Sigmoid colon (tissue), 7 donors: ENCODE measurements around the gene LARP1. TPM values are rescaled to one million over a fixed set of nuclear protein-coding genes. Genes with fewer than 3 reads are reported as not detected.
A peak's percentile ranks its signal among the peaks of the same experiment; 100 is the strongest.
"Not testable (repeated sequence)": the region's sequence is repeated elsewhere in the genome, so short reads cannot be mapped to it uniquely, and the experiment has no call there.

Experiments used
- DNase-seq: peaks from one replicate; pipeline ENCODE4 v3.0.0-alpha.2; 2019
- H3K27ac ChIP-seq, 4 donors: fragments of 200-600 bp; sonication (generic); one replicate each; pipeline ENCODE4 v1.5.1; 2016 to 2019; ENCODE audit warnings: mild to moderate bottlenecking in 1 of 4
- H3K27me3 ChIP-seq, 3 donors: fragments of 200-600 bp; sonication (generic); one replicate each; pipeline ENCODE4 v1.5.1; 2019; ENCODE audit warnings: mild to moderate bottlenecking in 1 of 3
- H3K36me3 ChIP-seq, 4 donors: fragments of 200-600 bp; sonication (generic); one replicate each; pipeline ENCODE4 v1.5.1; 2016 to 2019
- H3K4me1 ChIP-seq, 4 donors: fragments of 200-600 bp; sonication (generic); one replicate each; pipeline ENCODE4 v1.5.1; 2017 to 2019
- H3K4me3 ChIP-seq, 4 donors: fragments of 200-600 bp; sonication (generic); one replicate each; pipeline ENCODE4 v1.5.1; 2017 to 2019; ENCODE audit warnings: mild to moderate bottlenecking in 2 of 4, moderate library complexity in 1 of 4
- H3K9me3 ChIP-seq, 4 donors: fragments of 200-600 bp in 3 of 4; sonication (generic) in 3 of 4; one replicate each; pipeline versions ENCODE4 v1.5.1 to v1.6.1; 2013 to 2019
- CTCF ChIP-seq, 4 experiments: fragments of 450-650 bp in 3 of 4; fragments of 200-600 bp in 1 of 4; IDR thresholded peaks; one replicate each; pipeline ENCODE4 v1.5.1; 2016 to 2019; ENCODE audit warnings: antibody characterized with exemption in 4 of 4, mild to moderate bottlenecking in 3 of 4, moderate library complexity in 2 of 4
- EP300 ChIP-seq, 4 donors: sonication (generic); formaldehyde crosslinking; IDR thresholded peaks; one replicate each; pipeline ENCODE4 v1.6.1; 2017; ENCODE audit warnings: antibody characterized with exemption in 4 of 4
- POLR2A ChIP-seq, 2 donors: fragments of 450-650 bp; IDR thresholded peaks; one replicate each; pipeline ENCODE4 v1.6.1; 2016; ENCODE audit warnings: antibody characterized with exemption in 2 of 2, mild to moderate bottlenecking in 2 of 2, moderate library complexity in 2 of 2
- POLR2AphosphoS5 ChIP-seq, 4 donors: sonication (generic); formaldehyde crosslinking; IDR thresholded peaks; one replicate each; pipeline ENCODE4 v1.6.1; 2017; ENCODE audit warnings: antibody characterized with exemption in 4 of 4
- WGBS, 2 donors: extraction: QIAGEN DNeasy Blood & Tissue Kit; methylation state at CpG; one replicate each; pipeline ENCODE4 v1.1.7; 2013; 5-methylcytosine and 5-hydroxymethylcytosine counted together
- intact Hi-C: fragments of 100-400 bp; cut with DNase I; formaldehyde crosslinking; loops from one replicate; pipeline ENCODE4 v1.15.1; 2023
- polyA plus RNA-seq, 3 donors: library from polyadenylated mRNA; stranded (reverse); fragments of 200-250 nt; gene quantifications; one replicate each; pipeline ENCODE4 v1.2.3, GENCODE V29; 2013
- total RNA-seq, 4 donors: library from RNA; depleted of rRNA; stranded (reverse); fragments of >200 nt; gene quantifications; one replicate each; pipeline ENCODE4 v1.1.0, GENCODE V29; 2016
- donor health status: healthy with polysubstance abuse.
- donor health status: Bipolar disorder and iron deficiency.
- donor health status: healthy.

LARP1 gene
- total and polyA plus RNA-seq, 7 donors: 10.2 to 97.8 (median 49.0) TPM

- no peaks in the 10 kb centered on the region for H3K27me3 ChIP-seq
- WGBS, 2 donors: 89 to 91% methylated on average over 7 of the region's 7 CpGs
- peak; percentile 52 for DNase-seq
- H3K9me3 ChIP-seq: no peaks in the 10 kb centered on the region
- TF ChIP-seq POLR2AphosphoS5 (IDR thresholded peaks at IDR 0.05): no peak
- no peak for TF ChIP-seq POLR2A (IDR thresholded peaks at IDR 0.05)
- no peak for TF ChIP-seq EP300 (IDR thresholded peaks at IDR 0.05)
- TF ChIP-seq CTCF (IDR thresholded peaks at IDR 0.05): no peak
- peak overlapping the region in 3 of 4 donors; percentile 82 to 88 (median 85) for H3K27ac ChIP-seq
- intact Hi-C loops: no loop called here
- no peak overlapping the region for H3K4me3 ChIP-seq
- peaks cover 0 to 38% (median 21%) of the 10 kb centered on the region in 4 donors for H3K4me1 ChIP-seq
- peaks cover 16 to 54% (median 20%) of the 10 kb centered on the region in 4 donors for H3K36me3 ChIP-seq
Observed at GRCh38 chr5:154831451-154831850, 76.3 kb downstream of the LARP1 start.

- WGBS, 2 donors: 97 to 98% methylated on average over 3 of the region's 3 CpGs
- H3K9me3 ChIP-seq, DNase-seq, H3K4me3 ChIP-seq, H3K27me3 ChIP-seq, intact Hi-C loops: not testable (repeated sequence)
- peaks cover 16 to 53% (median 20%) of the 10 kb centered on the region in 4 donors for H3K36me3 ChIP-seq
- peaks cover 0 to 41% (median 26%) of the 10 kb centered on the region in 4 donors for H3K4me1 ChIP-seq
- H3K27ac ChIP-seq: peak overlapping the region in 3 of 4 donors; percentile 82 to 88 (median 85)
Observed at GRCh38 chr5:154832804-154833203, 77.6 kb downstream of the LARP1 start.

GRCh38 chr5:154834053-154834452 lies 78.9 kb downstream of the LARP1 start:
- peak overlapping the region in 3 of 4 donors; percentile 82 to 88 (median 85) for H3K27ac ChIP-seq
- peak overlapping the region in 3 of 4 donors; percentile 38 to 44 (median 42) for H3K4me3 ChIP-seq
- 76 to 84% methylated on average over 1 of the region's 1 CpG for WGBS, 2 donors
- DNase-seq: no peak
- no peaks in the 10 kb centered on the region for H3K27me3 ChIP-seq
- peaks cover 0 to 46% (median 29%) of the 10 kb centered on the region in 4 donors for H3K4me1 ChIP-seq
- H3K36me3 ChIP-seq: peaks cover 11 to 50% (median 19%) of the 10 kb centered on the region in 4 donors
- no peak for TF ChIP-seq EP300 (IDR thresholded peaks at IDR 0.05)
- no peak for TF ChIP-seq POLR2AphosphoS5 (IDR thresholded peaks at IDR 0.05)
- no peak for TF ChIP-seq POLR2A (IDR thresholded peaks at IDR 0.05)
- no peak for TF ChIP-seq CTCF (IDR thresholded peaks at IDR 0.05)
- H3K9me3 ChIP-seq: no peaks in the 10 kb centered on the region
- intact Hi-C loops: no loop called here

GRCh38 chr5:154835701-154836052 lies 80.5 kb downstream of the LARP1 start:
- Histone ChIP-seq H3K27ac (peak overlapping the region; percentile 47 to 88 (median 84)), H3K36me3 (peaks cover 0 to 34% (median 4%) of the 10 kb centered on the region in 4 donors), H3K4me3 (peak overlapping the region in 3 of 4 donors; percentile 38 to 44 (median 42)), H3K4me1 (peaks cover 0 to 46% (median 29%) of the 10 kb centered on the region in 4 donors)
- 26 to 88% methylated on average over 9 of the region's 9 CpGs for WGBS, 2 donors
- intact Hi-C loops, H3K9me3 ChIP-seq, DNase-seq, H3K27me3 ChIP-seq: not testable (repeated sequence)

GRCh38 chr5:154836225-154836624 lies 81.0 kb downstream of the LARP1 start:
- H3K27ac ChIP-seq: peak overlapping the region; percentile 47 to 88 (median 84)
- intact Hi-C loops: no loop called here

More at GRCh38 chr5:154836225-154836624, 81.0 kb downstream of the LARP1 start:
- Histone ChIP-seq H3K27me3 (no peaks in the 10 kb centered on the region), H3K4me3 (no peak overlapping the region), H3K4me1 (peaks cover 0 to 46% (median 32%) of the 10 kb centered on the region in 4 donors), H3K36me3 (peaks cover 0 to 28% (median 0%) of the 10 kb centered on the region in 4 donors), H3K9me3 (no peaks in the 10 kb centered on the region)
- DNase-seq: no peak
- TF ChIP-seq CTCF (IDR thresholded peaks at IDR 0.05): no peak
- TF ChIP-seq POLR2AphosphoS5 (IDR thresholded peaks at IDR 0.05): no peak
- no peak for TF ChIP-seq POLR2A (IDR thresholded peaks at IDR 0.05)
- TF ChIP-seq EP300 (IDR thresholded peaks at IDR 0.05): no peak
- 88 to 89% methylated on average over 6 of the region's 6 CpGs for WGBS, 2 donors
